ENCODE data around the gene ACOT2.
A peak's percentile ranks its signal among the peaks of the same experiment; 100 is the strongest.

GRCh38 chr14:73567358-73567757 lies 1.7 kb upstream of the ACOT2 start:
- TF ChIP-seq CTCF (IDR thresholded peaks at IDR 0.05) (no peak), POLR2A (IDR thresholded peaks at IDR 0.05; ENCODE audit: low read depth) (no peak), POLR2AphosphoS5 (IDR thresholded peaks at IDR 0.05) (peak in 1 of 2 donors; percentile 90), EP300 (IDR thresholded peaks at IDR 0.05) (no peak)

Data from esophagus muscularis mucosa (tissue), 4 donors.